Pancreas (tissue), 10 donors: ENCODE measurements around the gene KBTBD3. TPM values are rescaled to one million over a fixed set of nuclear protein-coding genes. Genes with fewer than 3 reads are reported as not detected.

Experiments used
- ATAC-seq, 4 donors: fragments of 200-7000 bp; cut with Tn5 transposase; one replicate each; pipeline versions ENCODE4 v1.8.0 to v1.9.1; 2020; ENCODE audit warnings: mild to moderate bottlenecking in 4 of 4, moderate library complexity in 4 of 4
- DNase-seq, 6 donors: peaks; one replicate each; pipeline ENCODE4 v3.0.0-alpha.2; 2020
- FAIRE-seq: peaks from 2 replicates; lab custom pipeline; 2012; peaks lifted over from hg19 to GRCh38; lab: Jason Lieb, UNC
- H3K27ac ChIP-seq, 4 donors: fragments of 200-600 bp; sonication (generic); 1 replicate in 3 of 4; 2 replicates in 1 of 4; pipeline versions ENCODE4 v1.5.0 to v1.8.0; 2020
- H3K27me3 ChIP-seq, 4 donors: fragments of 200-600 bp; one replicate each; pipeline ENCODE4 v1.8.0; 2021
- H3K36me3 ChIP-seq, 3 donors: fragments of 200-600 bp; sonication (generic) in 1 of 3; one replicate each; pipeline versions ENCODE4 v1.5.0 to v1.8.0; 2020 to 2021
- H3K4me1 ChIP-seq, 3 donors: fragments of 200-600 bp; one replicate each; pipeline ENCODE4 v1.8.0; 2021
- H3K4me3 ChIP-seq, 4 donors: fragments of 200-600 bp; sonication (generic) in 2 of 4; one replicate each; pipeline versions ENCODE4 v1.5.0 to v1.8.0; 2020 to 2021
- H3K9me3 ChIP-seq, 4 donors: fragments of 200-600 bp; one replicate each; pipeline ENCODE4 v1.8.0; 2021
- whole genome bisulfite sequencing, 2 donors: extraction: QIAGEN DNeasy Blood & Tissue Kit; methylation state at CpG; one replicate each; pipeline ENCODE4 v1.1.7; 2013; 5-methylcytosine and 5-hydroxymethylcytosine counted together
- intact Hi-C, 3 donors: fragments of 100-400 bp; cut with DNase I; formaldehyde crosslinking; loops; one replicate each; pipeline versions ENCODE4 v1.11.1 to v1.14.2; 2022
- polyA plus RNA-seq, 2 donors: library from polyadenylated mRNA; stranded (reverse); fragments of 200-250 nt; gene quantifications; one replicate each; pipeline ENCODE4 v1.2.3, GENCODE V29; 2013
- total RNA-seq, 6 donors: library from RNA; stranded (reverse); fragmentation: NEBNext Ultra II Directional in 4 of 6; extraction: Animal tissue kit (Norgen Biotek cat#: 25700) in 4 of 6; gene quantifications; one replicate each; pipeline versions ENCODE4 v1.2.1 to v1.2.4, GENCODE V29; 2021 to 2023
- TF ChIP-seq, protein P1 (sequence below), 4 donors: fragments of 200-600 bp; sonication (generic) in 3 of 4; IDR thresholded peaks; one replicate each; pipeline versions ENCODE4 v1.5.0 to v1.8.0; 2021; ENCODE audit warnings: antibody characterized with exemption in 4 of 4
- donor health status: healthy with polysubstance abuse.
- donor health status: DM: no; HTN: no; CAD: no; lungs with moderate emphysema.
- donor health status: DM: no; HTN: no; CAD: no.
- donor health status: control.
- donor health status: control.
- donor health status: Bipolar disorder and iron deficiency.
- donor health status: DM: yes; HTN: yes; CAD: no.
- donor health status: DM: no; HTN: no; CAD: no.
- donor health status: DM: no; HTN: no; CAD: no.
- donor health status: DM: yes; HTN: yes; CAD: no.

The KBTBD3 gene
- total and polyA plus RNA-seq, 8 donors = 2.7 to 11.1 (median 5.4) TPM

DNA sequence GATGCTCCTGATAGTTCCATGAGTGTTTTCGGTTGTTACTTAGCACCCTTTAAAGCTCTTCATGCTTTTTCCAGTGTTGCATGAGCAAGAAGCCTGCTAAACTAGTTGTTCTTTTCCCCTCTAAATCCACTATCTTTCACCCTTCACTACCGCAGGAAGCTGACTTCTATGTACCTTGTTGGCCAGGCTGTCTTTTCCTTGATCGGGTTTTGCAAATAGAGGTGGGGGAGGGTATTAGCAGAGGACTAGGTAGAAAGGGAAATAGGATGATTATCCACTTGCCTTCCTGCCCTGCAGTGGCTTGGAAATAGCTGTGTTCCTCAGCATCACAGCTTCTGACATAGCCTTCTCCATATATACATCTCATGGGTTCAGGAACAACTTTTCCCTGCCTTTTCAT, 24.2 kb upstream of the KBTBD3 start:
- 71 to 79% methylated on average over 3 of the region's 3 CpGs for WGBS, 2 donors
- H3K36me3 ChIP-seq = peaks cover 0 to 15% (median 0%) of the 10 kb centered on the region in 3 donors
- no peak overlapping the region for H3K4me3 ChIP-seq
- ATAC-seq (no peak), DNase-seq (no peak), FAIRE-seq (no peak)
- TF ChIP-seq, protein P1, sequence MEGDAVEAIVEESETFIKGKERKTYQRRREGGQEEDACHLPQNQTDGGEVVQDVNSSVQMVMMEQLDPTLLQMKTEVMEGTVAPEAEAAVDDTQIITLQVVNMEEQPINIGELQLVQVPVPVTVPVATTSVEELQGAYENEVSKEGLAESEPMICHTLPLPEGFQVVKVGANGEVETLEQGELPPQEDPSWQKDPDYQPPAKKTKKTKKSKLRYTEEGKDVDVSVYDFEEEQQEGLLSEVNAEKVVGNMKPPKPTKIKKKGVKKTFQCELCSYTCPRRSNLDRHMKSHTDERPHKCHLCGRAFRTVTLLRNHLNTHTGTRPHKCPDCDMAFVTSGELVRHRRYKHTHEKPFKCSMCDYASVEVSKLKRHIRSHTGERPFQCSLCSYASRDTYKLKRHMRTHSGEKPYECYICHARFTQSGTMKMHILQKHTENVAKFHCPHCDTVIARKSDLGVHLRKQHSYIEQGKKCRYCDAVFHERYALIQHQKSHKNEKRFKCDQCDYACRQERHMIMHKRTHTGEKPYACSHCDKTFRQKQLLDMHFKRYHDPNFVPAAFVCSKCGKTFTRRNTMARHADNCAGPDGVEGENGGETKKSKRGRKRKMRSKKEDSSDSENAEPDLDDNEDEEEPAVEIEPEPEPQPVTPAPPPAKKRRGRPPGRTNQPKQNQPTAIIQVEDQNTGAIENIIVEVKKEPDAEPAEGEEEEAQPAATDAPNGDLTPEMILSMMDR (IDR thresholded peaks at IDR 0.05) = no peak
- no peak overlapping the region for H3K27ac ChIP-seq
- H3K4me1 ChIP-seq = no peaks in the 10 kb centered on the region
- no peaks in the 10 kb centered on the region for H3K27me3 ChIP-seq
- H3K9me3 ChIP-seq = no peaks in the 10 kb centered on the region
- intact Hi-C loops = no loop called here

DNA sequence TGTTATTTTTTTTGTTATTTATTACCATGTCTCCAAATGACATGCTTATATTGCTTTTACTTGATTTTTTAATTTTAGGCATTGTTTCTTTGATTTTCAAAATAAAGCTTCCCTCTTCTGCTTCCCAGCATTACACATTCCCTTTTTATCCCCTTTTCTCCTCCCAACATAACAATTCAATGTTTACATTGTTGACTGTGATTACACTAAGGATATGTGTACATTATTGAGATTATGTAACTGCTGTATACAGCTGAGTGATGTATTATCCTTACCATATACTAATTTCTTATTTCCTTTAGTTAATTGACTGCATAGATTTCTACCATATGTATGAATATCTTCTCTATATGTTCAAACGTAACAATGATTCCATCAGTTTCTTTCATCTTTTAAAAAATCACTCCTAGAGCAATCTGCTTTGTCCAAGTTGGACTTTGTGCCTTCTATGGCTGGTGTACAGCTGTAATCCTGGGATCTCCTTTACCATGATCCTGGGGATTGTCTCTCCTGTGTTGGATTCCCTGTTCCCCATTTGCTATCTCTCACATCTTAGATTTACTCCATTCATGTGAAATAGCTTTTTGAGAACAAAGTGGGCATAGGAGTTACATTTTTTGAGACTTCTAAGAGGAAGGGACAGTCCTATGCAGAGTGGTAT, 21.9 kb upstream of the KBTBD3 start:
- no peaks in the 10 kb centered on the region for H3K4me1 ChIP-seq
- H3K9me3 ChIP-seq = no peaks in the 10 kb centered on the region
- WGBS, 2 donors = 93 to 95% methylated on average over 1 of the region's 1 CpG
- no peak overlapping the region for H3K27ac ChIP-seq
- H3K27me3 ChIP-seq = no peaks in the 10 kb centered on the region
- intact Hi-C loops = no loop called here
- peaks cover 0 to 28% (median 3%) of the 10 kb centered on the region in 3 donors for H3K36me3 ChIP-seq
- TF ChIP-seq, protein P1 (IDR thresholded peaks at IDR 0.05) = no peak
- DNase-seq (no peak), FAIRE-seq (no peak), ATAC-seq (no peak)
- no peak overlapping the region for H3K4me3 ChIP-seq

DNA sequence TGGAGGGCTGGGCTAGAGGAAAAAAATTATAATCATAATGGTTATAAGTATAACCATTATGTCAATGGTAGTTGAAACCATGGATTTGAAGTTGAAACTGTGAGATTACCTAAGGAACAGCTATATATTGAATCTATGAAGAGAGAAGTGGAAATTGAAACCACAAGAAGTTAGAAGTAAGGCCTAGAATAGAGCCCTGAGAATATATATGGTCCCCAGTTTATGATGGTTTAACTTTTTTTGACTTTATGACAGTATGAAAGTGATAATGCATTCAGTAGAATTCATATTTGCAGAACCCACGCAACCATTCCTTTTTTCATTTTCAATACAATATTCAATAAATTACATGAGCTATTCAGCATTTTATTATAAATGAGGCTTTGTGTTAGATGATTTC, 15.3 kb upstream of the KBTBD3 start:
- FAIRE-seq = no peak
- Histone ChIP-seq H3K27ac (no peak overlapping the region), H3K4me1 (peaks cover 13 to 28% (median 15%) of the 10 kb centered on the region in 3 donors), H3K4me3 (no peak overlapping the region), H3K9me3 (no peaks in the 10 kb centered on the region), H3K27me3 (no peaks in the 10 kb centered on the region), H3K36me3 (peaks cover 0 to 38% (median 10%) of the 10 kb centered on the region in 3 donors)
- TF ChIP-seq, protein P1 (IDR thresholded peaks at IDR 0.05) = no peak
- DNase-seq = no peak
- intact Hi-C loops = no loop called here
- ATAC-seq = no peak
- WGBS, 2 donors = 93 to 100% methylated on average over 1 of the region's 1 CpG

DNA sequence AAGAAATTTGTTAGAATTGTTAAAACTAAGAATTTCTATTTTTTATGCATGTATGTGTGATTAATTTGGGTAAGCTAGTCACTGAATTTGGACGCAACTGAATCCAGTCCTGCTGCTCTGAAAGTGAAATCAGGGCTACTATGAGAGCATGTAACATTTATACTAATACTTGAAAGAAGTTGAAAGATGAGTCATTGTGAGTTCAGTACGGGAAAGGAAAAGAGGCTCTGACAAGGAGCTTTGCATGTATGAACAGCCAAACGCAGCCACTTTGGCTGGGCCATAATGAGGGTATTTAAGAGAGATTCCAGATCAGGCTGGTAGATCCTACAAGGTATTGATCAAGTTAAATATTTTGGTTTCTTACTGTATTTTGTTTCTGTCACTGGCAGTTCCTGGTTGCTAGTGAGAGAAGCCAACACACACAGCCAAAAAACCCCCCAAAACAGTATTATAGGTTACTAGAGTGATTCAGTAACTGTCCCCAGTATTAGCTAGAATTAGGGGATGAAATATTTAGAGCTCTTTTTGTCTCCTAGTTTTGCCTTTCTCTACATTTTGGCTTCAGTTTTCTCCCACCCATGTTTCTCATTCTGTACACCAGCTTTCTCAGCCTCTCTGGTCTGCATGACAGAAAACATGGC, 14.5 kb upstream of the KBTBD3 start:
- WGBS, 2 donors = 84 to 93% methylated on average over 3 of the region's 3 CpGs
- H3K27ac ChIP-seq = no peak overlapping the region
- peaks cover 0 to 31% (median 10%) of the 10 kb centered on the region in 3 donors for H3K36me3 ChIP-seq
- TF ChIP-seq, protein P1 (IDR thresholded peaks at IDR 0.05) = no peak
- H3K4me1 ChIP-seq = peaks cover 18 to 37% (median 22%) of the 10 kb centered on the region in 3 donors
- ATAC-seq (no peak), FAIRE-seq (no peak), DNase-seq (no peak)
- no peaks in the 10 kb centered on the region for H3K9me3 ChIP-seq
- no peaks in the 10 kb centered on the region for H3K27me3 ChIP-seq
- intact Hi-C loops = no loop called here
- no peak overlapping the region for H3K4me3 ChIP-seq

- H3K4me3 ChIP-seq = no peak overlapping the region
- H3K27ac ChIP-seq = no peak overlapping the region
- TF ChIP-seq, protein P1 (IDR thresholded peaks at IDR 0.05) = no peak
- no peaks in the 10 kb centered on the region for H3K27me3 ChIP-seq
- DNase-seq (no peak), ATAC-seq (no peak), FAIRE-seq (no peak)
- 66 to 74% methylated on average over 4 of the region's 4 CpGs for WGBS, 2 donors
- intact Hi-C loops = no loop called here
- H3K36me3 ChIP-seq = peaks cover 0 to 24% (median 7%) of the 10 kb centered on the region in 3 donors
- H3K9me3 ChIP-seq = no peaks in the 10 kb centered on the region
- peaks cover 18 to 41% (median 22%) of the 10 kb centered on the region in 3 donors for H3K4me1 ChIP-seq
Observed at GRCh38 chr11:106088896-106089295, 11.7 kb upstream of the KBTBD3 start.
